ENCODE data around the gene KCNG2.

The KCNG2 gene

DNA sequence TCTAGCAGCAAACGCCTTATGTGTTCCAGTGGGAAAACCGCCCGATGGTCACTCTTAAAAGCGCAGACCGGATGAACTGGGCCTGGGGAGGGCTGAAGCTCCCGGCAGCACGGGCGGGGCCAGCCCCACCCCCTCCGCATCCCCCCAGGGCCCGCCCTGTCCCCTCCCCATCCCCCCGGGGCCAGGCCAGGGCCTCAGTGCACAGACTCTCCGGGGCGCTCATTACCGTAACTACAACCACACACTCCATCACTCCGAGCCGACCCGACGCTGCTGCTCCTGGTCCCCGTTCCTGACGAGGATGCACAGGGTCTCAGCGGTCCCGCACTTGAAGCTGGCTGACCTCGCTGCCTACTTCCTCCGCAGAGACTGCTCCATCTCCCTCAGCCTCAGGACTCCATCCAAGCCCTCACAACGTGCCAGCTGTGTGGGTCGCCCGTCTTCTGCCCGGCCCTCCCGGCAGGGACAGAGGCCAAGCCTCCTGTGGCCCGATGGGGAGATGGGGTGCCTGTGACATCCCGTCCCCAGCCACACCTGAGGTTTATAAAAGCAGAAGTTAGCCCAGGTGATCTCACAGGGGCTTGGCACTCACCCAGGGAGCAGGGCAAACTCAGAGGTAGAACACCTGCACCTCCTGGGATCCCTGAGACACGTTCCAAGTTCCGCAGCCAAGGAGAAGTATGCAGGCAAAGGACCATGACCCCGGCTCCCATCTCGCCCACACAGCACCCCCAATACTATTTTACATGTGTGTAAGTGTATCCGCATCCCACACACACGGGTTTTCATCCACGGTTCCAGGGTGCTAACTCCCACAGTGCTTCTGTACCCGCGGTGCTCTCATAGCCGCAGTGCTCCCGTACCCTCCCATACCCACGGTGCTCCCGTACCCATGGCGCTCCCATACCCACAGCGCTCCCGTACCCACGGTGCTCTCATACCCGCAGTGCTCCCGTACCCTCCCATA lies 117.7 kb downstream of the KCNG2 start:
- Histone ChIP-seq H3K9ac (no peak overlapping the region), H3K27ac (no peak overlapping the region), H3K27me3 (no peaks in the 10 kb centered on the region), H3K9me3 (replicated peaks in 1 of 11) (peaks cover 6 to 41% (median 36%) of the 10 kb centered on the region in 11 experiments; a peak in 21 of 22 replicates), H3K4me2 (peak overlapping the region in 5 of 11 experiments; percentile 46 to 75 (median 73); a peak in 4 of 22 replicates), H3K4me3 (no peak overlapping the region), H3K36me3 (peaks cover 61 to 85% (median 72%) of the 10 kb centered on the region in 11 experiments), H3K4me1 (peaks cover 0 to 33% (median 27%) of the 10 kb centered on the region in 10 experiments; a peak in 17 of 20 replicates), H4K20me1 (peaks cover 64 to 89% (median 78%) of the 10 kb centered on the region in 11 experiments)
- TF ChIP-seq Cebpa-rat (IDR thresholded peaks at IDR 0.05) = no peak

DNA sequence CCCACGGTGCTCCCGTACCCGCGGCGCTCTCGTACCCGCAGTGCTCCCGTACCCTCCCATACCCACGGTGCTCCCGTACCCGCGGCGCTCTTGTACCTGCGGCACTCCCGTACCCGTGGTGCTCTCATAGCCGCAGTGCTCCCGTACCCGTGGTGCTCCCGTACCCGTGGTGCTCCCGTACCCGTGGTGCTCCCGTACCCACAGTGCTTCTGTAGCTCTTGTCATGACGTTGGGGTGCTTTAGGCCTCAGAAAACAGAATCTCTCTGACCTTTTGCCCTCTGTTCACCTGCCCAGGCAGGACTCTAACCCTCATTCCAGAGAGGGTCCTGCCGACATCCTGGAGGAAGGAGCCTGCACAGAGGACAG lies 118.4 kb downstream of the KCNG2 start:
- peaks cover 59 to 82% (median 73%) of the 10 kb centered on the region in 11 experiments for H4K20me1 ChIP-seq
- H3K36me3 ChIP-seq = peaks cover 54 to 78% (median 65%) of the 10 kb centered on the region in 11 experiments
- no peak for TF ChIP-seq Cebpa-rat (IDR thresholded peaks at IDR 0.05)
- H3K4me1 ChIP-seq = peaks cover 0 to 33% (median 27%) of the 10 kb centered on the region in 10 experiments; a peak in 17 of 20 replicates
- peaks cover 6 to 41% (median 36%) of the 10 kb centered on the region in 11 experiments; a peak in 21 of 22 replicates for H3K9me3 ChIP-seq (replicated peaks in 1 of 11)
- no peak overlapping the region for H3K4me2 ChIP-seq
- no peak overlapping the region for H3K27ac ChIP-seq
- no peak overlapping the region for H3K9ac ChIP-seq
- no peak overlapping the region for H3K4me3 ChIP-seq
- H3K27me3 ChIP-seq = no peaks in the 10 kb centered on the region

DNA sequence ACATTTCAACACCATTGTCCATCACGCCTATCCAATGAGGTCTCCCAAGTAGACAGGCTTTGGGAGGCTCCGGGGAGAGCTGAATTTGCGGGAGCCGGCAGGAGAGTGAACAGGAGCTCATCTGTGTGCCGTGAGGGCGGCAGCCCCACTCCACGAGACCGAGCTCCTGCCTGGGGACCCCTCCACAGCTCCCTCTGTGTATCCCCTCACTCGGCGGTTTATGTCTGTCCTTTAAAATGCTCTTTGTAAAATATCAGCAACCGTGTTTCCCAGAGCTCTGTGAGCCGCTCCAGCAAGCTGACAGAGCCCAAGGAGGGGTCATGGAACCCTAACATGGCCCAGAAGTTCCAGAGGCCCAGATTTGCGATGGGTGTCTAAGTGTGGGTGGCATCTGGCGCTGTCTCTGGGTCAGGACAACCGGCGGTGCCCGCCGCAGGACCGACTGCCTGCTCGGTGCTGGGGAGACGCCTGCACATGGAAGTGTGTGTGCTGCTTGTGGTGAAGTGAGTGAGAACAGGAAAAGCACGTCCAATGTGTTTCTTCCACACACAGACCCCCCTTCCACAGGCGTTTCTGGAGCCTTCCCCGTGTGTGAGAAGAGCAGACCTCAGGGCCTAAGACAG lies 118.9 kb downstream of the KCNG2 start:
- TF ChIP-seq Cebpa-rat (IDR thresholded peaks at IDR 0.05) = no peak
- Histone ChIP-seq H3K4me3 (no peak overlapping the region), H4K20me1 (peaks cover 56 to 77% (median 68%) of the 10 kb centered on the region in 11 experiments), H3K4me1 (peaks cover 0 to 33% (median 27%) of the 10 kb centered on the region in 10 experiments; a peak in 17 of 20 replicates), H3K9me3 (replicated peaks in 1 of 11) (peaks cover 6 to 41% (median 36%) of the 10 kb centered on the region in 11 experiments; a peak in 21 of 22 replicates), H3K4me2 (no peak overlapping the region), H3K27me3 (no peaks in the 10 kb centered on the region), H3K9ac (no peak overlapping the region), H3K36me3 (peaks cover 51 to 73% (median 62%) of the 10 kb centered on the region in 11 experiments), H3K27ac (no peak overlapping the region)

DNA sequence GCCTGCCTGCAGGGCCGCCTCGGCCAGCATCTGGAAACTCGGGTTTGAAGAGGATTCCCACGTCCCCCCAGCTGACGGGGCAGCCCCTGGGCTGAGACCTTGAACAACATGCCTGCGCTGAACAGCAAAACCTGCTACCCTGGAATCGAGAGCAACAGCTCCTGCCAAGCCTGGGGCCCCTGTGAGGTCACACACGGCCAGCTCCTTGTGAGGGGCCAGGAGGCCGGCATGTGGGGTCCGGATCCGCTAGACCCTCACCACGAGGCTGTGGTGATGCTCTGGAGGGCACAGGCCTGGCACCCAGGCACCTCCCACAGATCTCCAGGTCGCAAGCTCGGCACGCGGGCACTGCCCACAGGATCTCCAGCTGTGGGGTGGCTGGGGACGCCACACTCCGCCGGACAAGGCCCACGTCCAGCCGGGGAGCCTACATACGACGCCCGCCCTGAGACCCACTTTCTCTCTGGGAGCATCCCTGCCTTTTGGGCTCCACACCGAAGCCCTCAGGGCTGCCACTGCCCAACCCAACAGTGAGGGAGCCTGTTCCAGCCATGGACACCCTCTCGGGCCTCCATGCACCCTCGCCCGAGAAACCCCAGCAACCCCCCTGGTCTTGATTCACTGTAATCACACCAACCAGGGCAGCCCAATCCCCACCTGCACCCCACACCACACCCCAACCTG lies 119.6 kb downstream of the KCNG2 start:
- TF ChIP-seq Cebpa-rat (IDR thresholded peaks at IDR 0.05) = no peak

GRCh38 chr18:79917853-79918614 lies 120.3 kb downstream of the KCNG2 start:
- no peak for TF ChIP-seq Cebpa-rat (IDR thresholded peaks at IDR 0.05)
- Histone ChIP-seq H3K4me3 (no peak overlapping the region), H3K36me3 (peaks cover 50 to 72% (median 63%) of the 10 kb centered on the region in 11 experiments), H3K27me3 (no peaks in the 10 kb centered on the region), H3K27ac (no peak overlapping the region), H4K20me1 (peaks cover 44 to 69% (median 61%) of the 10 kb centered on the region in 11 experiments), H3K4me1 (peaks cover 0 to 24% (median 20%) of the 10 kb centered on the region in 10 experiments; a peak in 17 of 20 replicates), H3K4me2 (no peak overlapping the region), H3K9ac (no peak overlapping the region), H3K9me3 (replicated peaks in 1 of 11) (peaks cover 6 to 43% (median 36%) of the 10 kb centered on the region in 11 experiments; a peak in 21 of 22 replicates)

More for the DNA sequence above, 119.6 kb downstream of the KCNG2 start:
- H3K9me3 ChIP-seq (replicated peaks in 1 of 11) = peaks cover 6 to 43% (median 36%) of the 10 kb centered on the region in 11 experiments; a peak in 21 of 22 replicates
- no peak overlapping the region for H3K27ac ChIP-seq
- H3K4me3 ChIP-seq = no peak overlapping the region
- peaks cover 54 to 75% (median 66%) of the 10 kb centered on the region in 11 experiments for H3K36me3 ChIP-seq
- H3K4me2 ChIP-seq = no peak overlapping the region
- no peaks in the 10 kb centered on the region for H3K27me3 ChIP-seq
- no peak overlapping the region for H3K9ac ChIP-seq
- peaks cover 0 to 31% (median 27%) of the 10 kb centered on the region in 10 experiments; a peak in 17 of 20 replicates for H3K4me1 ChIP-seq
- peaks cover 51 to 74% (median 66%) of the 10 kb centered on the region in 11 experiments for H4K20me1 ChIP-seq

DNA sequence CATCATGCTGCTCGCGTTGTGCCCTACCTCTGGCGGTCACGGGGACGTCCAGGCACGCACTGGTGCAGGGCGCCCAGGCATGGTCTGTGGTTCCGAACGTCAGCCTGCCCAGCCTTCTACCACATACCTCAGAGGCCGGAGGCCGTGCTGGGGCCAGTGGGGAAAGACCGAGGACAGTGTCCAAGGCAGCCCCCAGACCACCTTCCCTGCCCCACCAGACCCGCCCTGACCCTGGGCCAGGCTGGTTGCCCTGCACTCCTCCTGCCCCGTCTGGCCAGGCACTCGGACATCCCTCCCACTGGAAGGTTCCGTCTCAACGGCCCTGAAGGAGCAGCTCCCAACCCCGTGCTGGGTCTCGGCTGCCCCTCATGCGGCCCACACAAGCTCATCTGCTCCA lies 120.9 kb downstream of the KCNG2 start:
- Histone ChIP-seq H3K4me1 (peaks cover 0 to 20% (median 14%) of the 10 kb centered on the region in 10 experiments; a peak in 15 of 20 replicates), H3K9ac (no peak overlapping the region), H3K9me3 (replicated peaks in 1 of 11) (peaks cover 6 to 44% (median 36%) of the 10 kb centered on the region in 11 experiments; a peak in 21 of 22 replicates), H4K20me1 (peaks cover 39 to 68% (median 57%) of the 10 kb centered on the region in 11 experiments), H3K36me3 (peaks cover 54 to 72% (median 63%) of the 10 kb centered on the region in 11 experiments), H3K4me3 (no peak overlapping the region), H3K27ac (no peak overlapping the region), H3K27me3 (no peaks in the 10 kb centered on the region), H3K4me2 (no peak overlapping the region)
- TF ChIP-seq Cebpa-rat (IDR thresholded peaks at IDR 0.05) = no peak

DNA sequence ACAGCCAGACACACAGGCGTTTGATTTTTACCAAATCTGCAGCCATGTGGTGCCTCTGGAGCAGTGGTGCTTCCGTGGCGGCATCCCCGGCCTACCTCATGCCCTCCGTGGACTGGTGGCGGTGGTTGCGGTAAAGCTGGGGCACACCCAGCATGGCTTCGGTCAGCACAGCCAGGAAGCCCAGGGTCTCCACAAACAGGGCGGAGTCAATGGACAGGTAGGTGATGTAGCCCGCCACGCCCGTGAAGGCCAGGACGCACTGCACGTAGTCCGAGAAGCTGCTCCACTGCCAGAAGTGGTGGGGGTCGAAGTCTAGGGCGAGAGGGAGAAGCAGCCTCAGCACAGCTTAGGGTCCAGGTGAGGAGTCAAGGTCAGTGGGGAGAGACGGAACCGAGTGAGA lies 121.4 kb downstream of the KCNG2 start:
- H3K4me2 ChIP-seq = no peak overlapping the region
- H3K27me3 ChIP-seq = no peaks in the 10 kb centered on the region
- H3K4me3 ChIP-seq = no peak overlapping the region
- H3K4me1 ChIP-seq = peaks cover 0 to 15% (median 9%) of the 10 kb centered on the region in 10 experiments; a peak in 15 of 20 replicates
- H3K9me3 ChIP-seq (replicated peaks in 1 of 11) = peaks cover 6 to 48% (median 36%) of the 10 kb centered on the region in 11 experiments; a peak in 21 of 22 replicates
- TF ChIP-seq Cebpa-rat (IDR thresholded peaks at IDR 0.05) = no peak
- no peak overlapping the region for H3K27ac ChIP-seq
- H3K9ac ChIP-seq = no peak overlapping the region
- peaks cover 39 to 68% (median 57%) of the 10 kb centered on the region in 11 experiments for H4K20me1 ChIP-seq
- H3K36me3 ChIP-seq = peaks cover 59 to 72% (median 68%) of the 10 kb centered on the region in 11 experiments
